Fibroblast of skin of scalp (primary cell): ENCODE results near the gene RNU1-2.
"Not testable (repeated sequence)": the region's sequence is repeated elsewhere in the genome, so short reads cannot be mapped to it uniquely, and the experiment has no call there.

Source experiments
- DNase-seq: peaks from one replicate; pipeline ENCODE4 v3.0.0-alpha.2; 2013

Gene RNU1-2

GRCh38 chr1:16888860-16889816 lies 6.6 kb upstream of the RNU1-2 start:
- peak; percentile 89 for DNase-seq

- not testable (repeated sequence) for DNase-seq
These were observed 5.2 kb upstream of the RNU1-2 start for GRCh38 chr1:16890539-16891021.

- not testable (repeated sequence) for DNase-seq
These were observed 4.7 kb upstream of the RNU1-2 start for GRCh38 chr1:16891057-16891456.

- not testable (repeated sequence) for DNase-seq
These were observed 2.7 kb upstream of the RNU1-2 start for GRCh38 chr1:16892978-16893525.

GRCh38 chr1:16893796-16894195 lies 2.0 kb upstream of the RNU1-2 start:
- DNase-seq, result not testable (repeated sequence)

GRCh38 chr1:16894338-16894737 lies 1.4 kb upstream of the RNU1-2 start:
- DNase-seq, result not testable (repeated sequence)

GRCh38 chr1:16895233-16895597 lies 565 bp upstream of the RNU1-2 start:
- not testable (repeated sequence) for DNase-seq

GRCh38 chr1:16896316-16897055 lies 706 bp downstream of the RNU1-2 start:
- peak; percentile 96 for DNase-seq

- not testable (repeated sequence) for DNase-seq
These were observed 1.9 kb downstream of the RNU1-2 start for GRCh38 chr1:16897653-16898052.

- DNase-seq, result not testable (repeated sequence)
These were observed 2.5 kb downstream of the RNU1-2 start for GRCh38 chr1:16898298-16898697.

GRCh38 chr1:16899020-16899419 lies 3.2 kb downstream of the RNU1-2 start:
- not testable (repeated sequence) for DNase-seq

GRCh38 chr1:16900751-16901150 lies 5.0 kb downstream of the RNU1-2 start:
- DNase-seq, result no peak

- DNase-seq, result not testable (repeated sequence)
These were observed 5.6 kb downstream of the RNU1-2 start for GRCh38 chr1:16901371-16901770.

- peak; percentile 80 for DNase-seq
These were observed 7.3 kb downstream of the RNU1-2 start for GRCh38 chr1:16903054-16903453.

- DNase-seq, result no peak
These were observed 7.6 kb downstream of the RNU1-2 start for GRCh38 chr1:16903458-16903796.

GRCh38 chr1:16904560-16905109 lies 8.9 kb downstream of the RNU1-2 start:
- DNase-seq, result peak; percentile 100

GRCh38 chr1:16905110-16905867 lies 9.5 kb downstream of the RNU1-2 start:
- DNase-seq, result peak; percentile 90

- DNase-seq, result peak; percentile 43
These were observed 10.3 kb downstream of the RNU1-2 start for GRCh38 chr1:16905868-16906702.

GRCh38 chr1:16906873-16907272 lies 11.1 kb downstream of the RNU1-2 start:
- no peak for DNase-seq

- no peak for DNase-seq
These were observed 12.3 kb downstream of the RNU1-2 start for GRCh38 chr1:16907870-16908758.
